H9 (cell line): ENCODE measurements around the gene OSBPL10. TPM values are rescaled to one million over a fixed set of nuclear protein-coding genes. Genes with fewer than 3 reads are reported as not detected.

Experiments used
- DNase-seq: peaks from one replicate; pipeline ENCODE4 v3.0.0-alpha.2; 2017
- H2AFZ ChIP-seq: one replicate; pipeline ENCODE4 v1.6.1; 2013; ENCODE audit warnings: mild to moderate bottlenecking, low read length, control low read depth, moderate library complexity
- H2AK5ac ChIP-seq: 2 replicates; pipeline ENCODE4 v1.6.1; 2013; ENCODE audit warnings: low read length, control low read depth, mixed read lengths; ENCODE audit not compliant: insufficient read length
- H2BK120ac ChIP-seq: one replicate; pipeline ENCODE4 v1.6.1; 2013; ENCODE audit warnings: low read depth, mild to moderate bottlenecking, low read length, control low read depth, inconsistent platforms; ENCODE audit not compliant: poor library complexity, severe bottlenecking
- H2BK12ac ChIP-seq: 2 replicates; pipeline ENCODE4 v1.6.1; 2013; ENCODE audit warnings: low read length, control low read depth, mixed read lengths, low read depth; ENCODE audit not compliant: insufficient read length
- H2BK15ac ChIP-seq: 2 replicates; pipeline ENCODE4 v1.6.1; 2013; ENCODE audit warnings: low read depth, low read length, control low read depth
- H2BK20ac ChIP-seq: one replicate; pipeline ENCODE4 v1.6.1; 2013; ENCODE audit warnings: low read depth, mild to moderate bottlenecking, low read length, control low read depth, inconsistent platforms; ENCODE audit not compliant: poor library complexity, severe bottlenecking
- H2BK5ac ChIP-seq: 2 replicates; pipeline ENCODE4 v1.6.1; 2013; ENCODE audit warnings: low read length, control low read depth, mixed read lengths; ENCODE audit not compliant: insufficient read length
- H3K14ac ChIP-seq: 2 replicates; pipeline ENCODE4 v1.6.1; 2013; ENCODE audit warnings: low read length, control low read depth; ENCODE audit not compliant: insufficient read depth
- H3K18ac ChIP-seq: 2 replicates; pipeline ENCODE4 v1.6.1; 2013; ENCODE audit warnings: low read depth, mild to moderate bottlenecking, mixed read lengths, low read length, control low read depth; ENCODE audit not compliant: insufficient read length
- H3K23ac ChIP-seq: 2 replicates; pipeline ENCODE4 v1.6.1; 2013; ENCODE audit warnings: low read length, control low read depth, mixed read lengths, low read depth; ENCODE audit not compliant: insufficient read length
- H3K23me2 ChIP-seq: 2 replicates; pipeline ENCODE4 v1.6.1; 2013; ENCODE audit warnings: low read depth, mild to moderate bottlenecking, mixed read lengths, low read length, control low read depth; ENCODE audit not compliant: insufficient read length, poor library complexity, severe bottlenecking
- H3K27ac ChIP-seq: 2 replicates; pipeline ENCODE4 v1.5.1; 2013; ENCODE audit warnings: low read length, control low read depth, mixed read lengths, low read depth; ENCODE audit not compliant: insufficient read length
- H3K27me3 ChIP-seq: 2 replicates; pipeline ENCODE4 v1.6.1; 2013; ENCODE audit warnings: low read length, control low read depth, inconsistent platforms; ENCODE audit not compliant: insufficient read depth
- H3K4ac ChIP-seq: 2 replicates; pipeline ENCODE4 v1.6.1; 2013; ENCODE audit warnings: low read depth, mild to moderate bottlenecking, control low read depth, inconsistent platforms, low read length, moderate library complexity
- H3K4me1 ChIP-seq: 2 replicates; pipeline ENCODE4 v1.6.1; 2013; ENCODE audit warnings: low read length, control low read depth, inconsistent platforms; ENCODE audit not compliant: insufficient read depth
- H3K4me2 ChIP-seq: 2 replicates; pipeline ENCODE4 v1.6.1; 2013; ENCODE audit warnings: low read length, control low read depth, mixed read lengths; ENCODE audit not compliant: insufficient read length, insufficient read depth
- H3K56ac ChIP-seq: 2 replicates; pipeline ENCODE4 v1.6.1; 2013; ENCODE audit warnings: low read depth, mild to moderate bottlenecking, mixed read lengths, low read length, control low read depth; ENCODE audit not compliant: insufficient read length
- H3K79me1 ChIP-seq: 2 replicates; pipeline ENCODE4 v1.6.1; 2013; ENCODE audit warnings: low read depth, mild to moderate bottlenecking, moderate library complexity, low read length, control low read depth, inconsistent platforms; ENCODE audit not compliant: insufficient read depth, poor library complexity, severe bottlenecking
- H3K79me2 ChIP-seq: 2 replicates; pipeline ENCODE4 v1.6.1; 2013; ENCODE audit warnings: low read length, control low read depth, inconsistent platforms; ENCODE audit not compliant: insufficient read depth
- H3K9ac ChIP-seq: 2 replicates; pipeline ENCODE4 v1.6.1; 2013; ENCODE audit warnings: low read length, control low read depth, mixed read lengths; ENCODE audit not compliant: insufficient read length; ENCODE audit errors: extremely low read depth
- H3K9me3 ChIP-seq: one replicate; pipeline ENCODE4 v1.6.1; 2013; ENCODE audit warnings: low read depth, low read length, inconsistent platforms; ENCODE audit not compliant: control insufficient read depth
- H3T11ph ChIP-seq: one replicate; pipeline ENCODE4 v1.6.1; 2013; ENCODE audit warnings: mild to moderate bottlenecking, low read length, control low read depth, inconsistent platforms
- H4K20me1 ChIP-seq: one replicate; pipeline ENCODE4 v1.6.1; 2013; ENCODE audit not compliant: control insufficient read depth, insufficient read length, insufficient read depth
- H4K5ac ChIP-seq: 2 replicates; pipeline ENCODE4 v1.6.1; 2013; ENCODE audit warnings: low read depth, mild to moderate bottlenecking, mixed read lengths, low read length, control low read depth; ENCODE audit not compliant: insufficient read length
- H4K8ac ChIP-seq: replicated peaks from 2 replicates; pipeline ENCODE4 v1.6.1; 2013; ENCODE audit warnings: low read length, control low read depth, mixed read lengths, low read depth; ENCODE audit not compliant: insufficient read length
- H4K91ac ChIP-seq: 2 replicates; pipeline ENCODE4 v1.6.1; 2013; ENCODE audit warnings: low read depth, mild to moderate bottlenecking, moderate library complexity, mixed read lengths, low read length, control low read depth; ENCODE audit not compliant: insufficient read length
- H3K27ac Mint-ChIP-seq, 3 experiments: 2 replicates in 2 of 3; 3 replicates in 1 of 3; pipeline ENCODE4 v1.8.0; 2020 to 2021; ENCODE audit warnings: mixed read lengths in 3 of 3, mild to moderate bottlenecking in 1 of 3, moderate library complexity in 1 of 3
- H3K27me3 Mint-ChIP-seq: 2 replicates; pipeline ENCODE4 v1.8.0; 2021; ENCODE audit warnings: low read depth, mild to moderate bottlenecking, moderate library complexity, mixed read lengths
- H3K36me3 Mint-ChIP-seq, 3 experiments: 2 replicates in 2 of 3; 3 replicates in 1 of 3; pipeline ENCODE4 v1.8.0; 2020 to 2021; ENCODE audit warnings: low read depth in 3 of 3, mixed read lengths in 3 of 3; ENCODE audit not compliant: insufficient read depth in 1 of 3
- H3K4me1 Mint-ChIP-seq, 2 experiments: 2 replicates each; pipeline ENCODE4 v1.8.0; 2020; ENCODE audit warnings: mixed read lengths in 2 of 2
- H3K4me3 Mint-ChIP-seq, 2 experiments: 2 replicates in 1 of 2; 3 replicates in 1 of 2; pipeline ENCODE4 v1.8.0; 2020 to 2021; ENCODE audit warnings: mild to moderate bottlenecking in 2 of 2, mixed read lengths in 2 of 2, moderate library complexity in 1 of 2
- H3K9me3 Mint-ChIP-seq, 2 experiments: 2 replicates in 1 of 2; 3 replicates in 1 of 2; pipeline ENCODE4 v1.8.0; 2020; ENCODE audit warnings: mild to moderate bottlenecking in 2 of 2, mixed read lengths in 2 of 2, moderate library complexity in 1 of 2
- CTCF ChIP-seq: fragments of 200-600 bp; sonication (generic); conservative IDR thresholded peaks from 3 replicates; pipeline ENCODE4 v1.8.0; 2021; ENCODE audit warnings: antibody characterized with exemption, mild to moderate bottlenecking
- WGBS: extraction: QIAGEN DNeasy Blood & Tissue Kit; methylation state at CpG from one replicate; pipeline ENCODE4 v1.1.7; 2013; ENCODE audit warnings: missing lambda C conversion rate, low lambda C conversion rate, mixed read lengths; ENCODE audit not compliant: insufficient read length; ENCODE audit errors: extremely low coverage; 5-methylcytosine and 5-hydroxymethylcytosine counted together
- total RNA-seq: library from RNA; stranded (reverse); gene quantifications from 2 replicates; pipeline ENCODE4 v1.2.1, GENCODE V29; 2021

Gene OSBPL10
- total RNA-seq, 1 experiment from 2014 or later, result 42.7 TPM

- Histone ChIP-seq H3K23ac (no peak overlapping the region), H3K9me3 (no peaks in the 10 kb centered on the region), H4K8ac (no peak overlapping the region), H3K79me1 (no peaks in the 10 kb centered on the region), H3K79me2 (no peaks in the 10 kb centered on the region), H3K4me1 (peaks cover 3% of the 10 kb centered on the region; the same call in 1 of the 2 replicates), H3K23me2 (no peaks in the 10 kb centered on the region), H2AFZ (no peak overlapping the region), H4K91ac (no peak overlapping the region), H3K4me2 (no peak overlapping the region), H4K20me1 (no peaks in the 10 kb centered on the region), H3K9ac (no peak overlapping the region), H3K4ac (no peak overlapping the region), H2BK20ac (no peak overlapping the region), H2BK120ac (no peak overlapping the region), H3K27me3 (no peaks in the 10 kb centered on the region), H2BK12ac (no peak overlapping the region), H3K56ac (no peak overlapping the region), H3T11ph (no peak overlapping the region), H3K14ac (no peak overlapping the region), H3K18ac (no peak overlapping the region), H4K5ac (no peak overlapping the region), H2AK5ac (no peak overlapping the region), H2BK5ac (no peak overlapping the region), H3K27ac (no peak overlapping the region), H2BK15ac (no peak overlapping the region)
- H3K36me3 Mint-ChIP-seq, result no peaks in the 10 kb centered on the region
- peak overlapping the region in 1 of 2 experiments; percentile 4; a peak in 2 of 5 replicates for H3K4me3 Mint-ChIP-seq
- H3K9me3 Mint-ChIP-seq, result no peaks in the 10 kb centered on the region
- peaks cover 22 to 23% of the 10 kb centered on the region in 2 experiments for H3K4me1 Mint-ChIP-seq
- H3K27ac Mint-ChIP-seq, result peak overlapping the region; percentile 6 to 78 (median 24); a peak in 3 of 7 replicates
- no peaks in the 10 kb centered on the region; the same call in 1 of the 2 replicates for H3K27me3 Mint-ChIP-seq
- no peak for TF ChIP-seq CTCF
- DNase-seq, result no peak
- no CpG with 5 or more reads among the region's 6 CpGs for WGBS
These were observed 21.7 kb upstream of the OSBPL10 start for GRCh38 chr3:32002561-32003368.
